Glutamatergic neuron (in vitro differentiated cells): ENCODE data around the gene IPO4. TPM values are rescaled to one million over a fixed set of nuclear protein-coding genes. Genes with fewer than 3 reads are reported as not detected.
A peak's percentile ranks its signal among the peaks of the same experiment; 100 is the strongest.

ENCODE experiments used
- DNase-seq: peaks from one replicate; pipeline ENCODE4 v3.0.0; 2022
- H3K27ac Mint-ChIP-seq: one replicate; pipeline ENCODE4 v1.8.0; 2020; ENCODE audit warnings: mild to moderate bottlenecking, mixed read lengths, inconsistent platforms; ENCODE audit not compliant: unreplicated experiment
- H3K27me3 Mint-ChIP-seq: one replicate; pipeline ENCODE4 v1.8.0; 2020; ENCODE audit warnings: mild to moderate bottlenecking, moderate library complexity, mixed read lengths, inconsistent platforms; ENCODE audit not compliant: unreplicated experiment
- H3K36me3 Mint-ChIP-seq: one replicate; pipeline ENCODE4 v1.8.0; 2020; ENCODE audit warnings: mild to moderate bottlenecking, mixed read lengths, inconsistent platforms; ENCODE audit not compliant: unreplicated experiment
- H3K4me1 Mint-ChIP-seq: one replicate; pipeline ENCODE4 v1.8.0; 2020; ENCODE audit warnings: mild to moderate bottlenecking, low read depth, mixed read lengths, inconsistent platforms; ENCODE audit not compliant: unreplicated experiment
- H3K4me3 Mint-ChIP-seq: one replicate; pipeline ENCODE4 v1.8.0; 2020; ENCODE audit warnings: mild to moderate bottlenecking, mixed read lengths, inconsistent platforms; ENCODE audit not compliant: unreplicated experiment
- H3K9me3 Mint-ChIP-seq: one replicate; pipeline ENCODE4 v1.8.0; 2020; ENCODE audit warnings: mild to moderate bottlenecking, moderate library complexity, mixed read lengths, inconsistent platforms; ENCODE audit not compliant: unreplicated experiment
- CTCF ChIP-seq: fragments of 200-600 bp; sonication (generic); IDR thresholded peaks from one replicate; pipeline ENCODE4 v1.5.0; 2021; ENCODE audit not compliant: partially characterized antibody, unreplicated experiment
- total RNA-seq: library from RNA; stranded (reverse); fragmentation: NEBNext Ultra II Directional; extraction: Animal tissue kit (Norgen Biotek cat#: 25700); gene quantifications from one replicate; pipeline ENCODE4 v1.2.1, GENCODE V29; 2021; ENCODE audit not compliant: unreplicated experiment

IPO4 gene
- total RNA-seq, 1 donor from 2014 or later = 25.5 TPM

DNA sequence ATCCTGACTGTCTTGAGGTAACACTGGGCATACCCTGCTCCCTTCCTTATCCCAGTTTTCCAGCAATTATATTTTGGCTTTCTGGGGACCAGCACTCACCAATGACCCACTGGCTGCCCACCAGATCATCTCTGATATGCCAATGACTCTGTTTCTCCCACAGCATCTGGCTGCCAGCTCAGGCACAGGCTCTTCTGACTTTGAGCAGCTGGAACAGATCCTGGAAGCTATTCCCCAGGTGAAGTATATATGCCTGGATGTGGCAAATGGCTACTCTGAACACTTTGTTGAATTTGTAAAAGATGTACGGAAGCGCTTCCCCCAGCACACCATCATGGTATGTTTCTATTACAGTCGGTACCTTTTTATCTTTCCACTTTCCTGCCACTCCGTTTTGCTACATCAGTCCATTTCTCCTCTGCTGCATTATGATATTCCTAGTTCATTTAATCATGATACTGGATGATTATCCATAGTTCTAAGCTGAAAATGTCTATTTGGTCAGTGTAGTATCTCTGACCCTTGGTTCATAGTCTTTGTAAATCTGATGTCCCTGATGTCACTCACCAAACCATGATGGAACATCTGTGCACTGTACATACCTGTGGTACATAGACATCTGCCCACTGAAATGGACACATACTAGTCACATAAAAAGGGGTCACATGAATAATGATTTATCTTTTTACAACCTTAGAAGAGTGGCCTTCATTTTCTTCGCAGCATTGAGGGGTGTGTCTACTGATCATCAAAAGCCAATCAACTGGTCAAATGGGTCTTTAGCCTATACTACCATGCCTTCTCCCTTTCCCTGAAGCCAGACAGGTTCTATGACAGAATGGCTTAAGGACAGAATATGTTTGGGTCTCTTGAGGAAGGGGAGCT is 47.4 kb upstream of the IPO4 start:
- Mint-ChIP-seq H3K9me3 (peaks cover 5% of the 10 kb centered on the region), H3K36me3 (peaks cover 5% of the 10 kb centered on the region), H3K27ac (no peak overlapping the region), H3K4me3 (no peak overlapping the region), H3K27me3 (peaks cover 5% of the 10 kb centered on the region), H3K4me1 (peaks cover 9% of the 10 kb centered on the region)
- TF ChIP-seq CTCF = no peak
- no peak for DNase-seq

- H3K9me3 Mint-ChIP-seq = peaks cover 6% of the 10 kb centered on the region
- H3K4me3 Mint-ChIP-seq = peak overlapping the region; percentile 59
- H3K36me3 Mint-ChIP-seq = peaks cover 5% of the 10 kb centered on the region
- no peak overlapping the region for H3K27ac Mint-ChIP-seq
- peaks cover 4% of the 10 kb centered on the region for H3K4me1 Mint-ChIP-seq
- no peak for TF ChIP-seq CTCF
- peaks cover 5% of the 10 kb centered on the region for H3K27me3 Mint-ChIP-seq
- no peak for DNase-seq
Observed at GRCh38 chr14:24234095-24235005, 45.7 kb upstream of the IPO4 start.

GRCh38 chr14:24233538-24233866 is 44.9 kb upstream of the IPO4 start:
- Mint-ChIP-seq H3K27ac (no peak overlapping the region), H3K9me3 (peaks cover 6% of the 10 kb centered on the region), H3K4me3 (peak overlapping the region; percentile 97), H3K36me3 (peaks cover 5% of the 10 kb centered on the region), H3K4me1 (peaks cover 4% of the 10 kb centered on the region), H3K27me3 (peaks cover 3% of the 10 kb centered on the region)
- DNase-seq = no peak
- TF ChIP-seq CTCF = no peak

GRCh38 chr14:24232645-24233537 is 44.3 kb upstream of the IPO4 start, which contains the start of gene GMPR2:
Gene GMPR2 (plus strand): TSS chr14:24232929. CDS start chr14:24233254, 325 bp downstream.
- TF ChIP-seq CTCF = no peak
- H3K36me3 Mint-ChIP-seq = peaks cover 2% of the 10 kb centered on the region
- peaks cover 3% of the 10 kb centered on the region for H3K27me3 Mint-ChIP-seq
- peak within 1 kb of the TSS; percentile 97 for H3K4me3 Mint-ChIP-seq
- peak within 1 kb of the TSS; percentile 84 for H3K27ac Mint-ChIP-seq
- no peak for DNase-seq
- H3K4me1 Mint-ChIP-seq = peaks cover 4% of the 10 kb centered on the region
- H3K9me3 Mint-ChIP-seq = peaks cover 6% of the 10 kb centered on the region
